GM23248 (cell line): ENCODE results near the gene COX5B.

Experiments used
- EZH2 ChIP-seq: fragments of 200-600 bp; sonication (generic); IDR thresholded peaks from 2 replicates; pipeline ENCODE4 v1.6.1; 2018; ENCODE audit warnings: antibody characterized with exemption, mild to moderate bottlenecking; ENCODE audit not compliant: insufficient read depth, poor library complexity, severe bottlenecking
- EZH2phosphoT487 ChIP-seq: fragments of 200-600 bp; sonication (generic); IDR thresholded peaks from 2 replicates; pipeline ENCODE4 v1.6.1; 2018; ENCODE audit warnings: antibody characterized with exemption, moderate library complexity, mild to moderate bottlenecking, low read depth; ENCODE audit not compliant: insufficient read depth

DNA sequence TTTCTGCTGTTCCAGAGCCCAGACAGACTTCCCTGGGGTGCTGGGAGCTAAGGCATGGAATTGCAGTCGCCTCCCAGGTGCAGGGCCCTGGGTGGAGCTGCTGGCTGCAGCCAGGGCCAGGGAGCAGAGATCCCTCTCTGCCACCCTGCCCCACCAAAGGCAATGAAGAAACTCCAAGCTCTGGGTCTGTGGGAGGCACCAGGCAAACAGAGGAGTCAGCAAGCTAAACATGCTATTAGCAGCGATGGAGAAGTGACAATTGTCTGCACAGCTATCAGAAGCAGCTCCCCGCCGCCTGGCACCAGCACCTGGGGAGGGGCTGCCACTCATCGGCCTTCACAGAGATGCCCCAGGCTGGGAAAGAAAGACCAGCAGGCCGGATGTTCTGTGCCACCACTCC is 28.0 kb upstream of the COX5B start:
- TF ChIP-seq EZH2: no peak
- no peak for TF ChIP-seq EZH2phosphoT487
